A549 (cell line): ENCODE measurements around the gene AKAP11.

Experiments
- BHLHE40 ChIP-seq: IDR thresholded peaks from 2 replicates; pipeline ENCODE4 v1.6.1; 2012; ENCODE audit warnings: low read depth, low read length, inconsistent platforms
- CTCF ChIP-seq: fragments of >200 bp; sonication (Bioruptor Twin); formaldehyde crosslinking; IDR thresholded peaks from 3 replicates; pipeline ENCODE4 v1.5.1; 2016
- HMGXB4 ChIP-seq: fragments of 250-450 bp; sonication (Bioruptor Pico); IDR thresholded peaks from 2 replicates; pipeline ENCODE4 v1.5.0; 2021; ENCODE audit warnings: mild to moderate bottlenecking, moderate library complexity, borderline replicate concordance
- POLR2A ChIP-seq: IDR thresholded peaks from 2 replicates; pipeline ENCODE4 v1.6.1; 2012; ENCODE audit warnings: mild to moderate bottlenecking, low read length
- TF ChIP-seq, protein P1 (sequence below): fragments of 150-350 bp; IDR thresholded peaks from 2 replicates; pipeline ENCODE4 v1.6.1; 2014; ENCODE audit warnings: low read depth, mild to moderate bottlenecking, low read length
- TF ChIP-seq, protein P2 (sequence below): fragments of 200-600 bp; sonication (generic); IDR thresholded peaks from 2 replicates; pipeline ENCODE4 v1.6.1; 2016; ENCODE audit warnings: antibody characterized with exemption, mild to moderate bottlenecking, moderate library complexity

DNA sequence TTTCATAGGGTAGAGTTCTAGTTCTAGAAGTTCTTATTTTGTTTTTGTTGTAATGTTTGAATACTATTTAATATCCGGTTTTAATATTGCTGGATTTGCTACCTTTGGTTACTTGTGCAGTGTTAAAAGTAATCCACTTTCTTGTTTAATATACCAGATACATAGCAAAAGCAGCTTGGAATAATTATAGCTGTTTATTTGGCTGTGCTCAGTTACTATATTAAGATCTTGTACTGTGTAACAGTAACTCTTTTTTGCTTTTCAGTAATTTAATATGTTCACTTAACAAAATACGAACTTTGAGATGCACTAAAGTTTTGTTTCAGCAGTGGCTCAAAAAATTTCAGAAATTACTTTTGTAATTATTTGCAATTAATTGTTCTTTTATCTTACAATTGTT is 50.9 kb downstream of the AKAP11 start:
- no peak for TF ChIP-seq CTCF
- no peak for TF ChIP-seq POLR2A
- TF ChIP-seq, protein P1, sequence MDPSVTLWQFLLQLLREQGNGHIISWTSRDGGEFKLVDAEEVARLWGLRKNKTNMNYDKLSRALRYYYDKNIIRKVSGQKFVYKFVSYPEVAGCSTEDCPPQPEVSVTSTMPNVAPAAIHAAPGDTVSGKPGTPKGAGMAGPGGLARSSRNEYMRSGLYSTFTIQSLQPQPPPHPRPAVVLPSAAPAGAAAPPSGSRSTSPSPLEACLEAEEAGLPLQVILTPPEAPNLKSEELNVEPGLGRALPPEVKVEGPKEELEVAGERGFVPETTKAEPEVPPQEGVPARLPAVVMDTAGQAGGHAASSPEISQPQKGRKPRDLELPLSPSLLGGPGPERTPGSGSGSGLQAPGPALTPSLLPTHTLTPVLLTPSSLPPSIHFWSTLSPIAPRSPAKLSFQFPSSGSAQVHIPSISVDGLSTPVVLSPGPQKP: no peak
- TF ChIP-seq, protein P2, sequence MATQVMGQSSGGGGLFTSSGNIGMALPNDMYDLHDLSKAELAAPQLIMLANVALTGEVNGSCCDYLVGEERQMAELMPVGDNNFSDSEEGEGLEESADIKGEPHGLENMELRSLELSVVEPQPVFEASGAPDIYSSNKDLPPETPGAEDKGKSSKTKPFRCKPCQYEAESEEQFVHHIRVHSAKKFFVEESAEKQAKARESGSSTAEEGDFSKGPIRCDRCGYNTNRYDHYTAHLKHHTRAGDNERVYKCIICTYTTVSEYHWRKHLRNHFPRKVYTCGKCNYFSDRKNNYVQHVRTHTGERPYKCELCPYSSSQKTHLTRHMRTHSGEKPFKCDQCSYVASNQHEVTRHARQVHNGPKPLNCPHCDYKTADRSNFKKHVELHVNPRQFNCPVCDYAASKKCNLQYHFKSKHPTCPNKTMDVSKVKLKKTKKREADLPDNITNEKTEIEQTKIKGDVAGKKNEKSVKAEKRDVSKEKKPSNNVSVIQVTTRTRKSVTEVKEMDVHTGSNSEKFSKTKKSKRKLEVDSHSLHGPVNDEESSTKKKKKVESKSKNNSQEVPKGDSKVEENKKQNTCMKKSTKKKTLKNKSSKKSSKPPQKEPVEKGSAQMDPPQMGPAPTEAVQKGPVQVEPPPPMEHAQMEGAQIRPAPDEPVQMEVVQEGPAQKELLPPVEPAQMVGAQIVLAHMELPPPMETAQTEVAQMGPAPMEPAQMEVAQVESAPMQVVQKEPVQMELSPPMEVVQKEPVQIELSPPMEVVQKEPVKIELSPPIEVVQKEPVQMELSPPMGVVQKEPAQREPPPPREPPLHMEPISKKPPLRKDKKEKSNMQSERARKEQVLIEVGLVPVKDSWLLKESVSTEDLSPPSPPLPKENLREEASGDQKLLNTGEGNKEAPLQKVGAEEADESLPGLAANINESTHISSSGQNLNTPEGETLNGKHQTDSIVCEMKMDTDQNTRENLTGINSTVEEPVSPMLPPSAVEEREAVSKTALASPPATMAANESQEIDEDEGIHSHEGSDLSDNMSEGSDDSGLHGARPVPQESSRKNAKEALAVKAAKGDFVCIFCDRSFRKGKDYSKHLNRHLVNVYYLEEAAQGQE: no peak
- TF ChIP-seq HMGXB4 (CRISPR knock-in tag): no peak
- no peak for TF ChIP-seq BHLHE40
